ENCODE results near the gene CCDC138. TPM values are rescaled to one million over a fixed set of nuclear protein-coding genes. Genes with fewer than 3 reads are reported as not detected.

Gene CCDC138
- total and polyA plus RNA-seq, 7 donors: 0.39 to 2.4 (median 1.5) TPM

DNA sequence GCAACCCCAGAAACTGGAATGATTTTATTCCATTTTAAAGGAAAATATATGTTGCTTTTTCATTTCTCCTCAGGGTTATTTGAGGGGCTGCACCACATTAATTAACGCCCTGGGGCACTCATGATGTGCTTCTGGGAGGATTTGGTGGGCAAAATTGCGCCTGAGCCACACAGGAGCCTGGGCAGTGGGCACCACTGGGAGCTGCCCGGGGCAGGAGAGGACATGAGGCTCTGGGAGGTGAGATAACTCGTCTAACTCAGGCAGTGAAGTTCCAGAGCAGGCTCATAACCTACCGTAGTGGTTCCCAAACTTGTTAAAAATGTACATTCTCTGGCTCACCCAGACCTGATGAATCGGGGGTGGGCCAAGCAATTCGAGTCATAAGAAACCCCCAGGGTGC lies 134.1 kb downstream of the CCDC138 start:
- H3K4me1 ChIP-seq: no peaks in the 10 kb centered on the region
- TF ChIP-seq, protein P1, sequence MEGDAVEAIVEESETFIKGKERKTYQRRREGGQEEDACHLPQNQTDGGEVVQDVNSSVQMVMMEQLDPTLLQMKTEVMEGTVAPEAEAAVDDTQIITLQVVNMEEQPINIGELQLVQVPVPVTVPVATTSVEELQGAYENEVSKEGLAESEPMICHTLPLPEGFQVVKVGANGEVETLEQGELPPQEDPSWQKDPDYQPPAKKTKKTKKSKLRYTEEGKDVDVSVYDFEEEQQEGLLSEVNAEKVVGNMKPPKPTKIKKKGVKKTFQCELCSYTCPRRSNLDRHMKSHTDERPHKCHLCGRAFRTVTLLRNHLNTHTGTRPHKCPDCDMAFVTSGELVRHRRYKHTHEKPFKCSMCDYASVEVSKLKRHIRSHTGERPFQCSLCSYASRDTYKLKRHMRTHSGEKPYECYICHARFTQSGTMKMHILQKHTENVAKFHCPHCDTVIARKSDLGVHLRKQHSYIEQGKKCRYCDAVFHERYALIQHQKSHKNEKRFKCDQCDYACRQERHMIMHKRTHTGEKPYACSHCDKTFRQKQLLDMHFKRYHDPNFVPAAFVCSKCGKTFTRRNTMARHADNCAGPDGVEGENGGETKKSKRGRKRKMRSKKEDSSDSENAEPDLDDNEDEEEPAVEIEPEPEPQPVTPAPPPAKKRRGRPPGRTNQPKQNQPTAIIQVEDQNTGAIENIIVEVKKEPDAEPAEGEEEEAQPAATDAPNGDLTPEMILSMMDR (IDR thresholded peaks at IDR 0.05): no peak
- H3K9me3 ChIP-seq: no peaks in the 10 kb centered on the region
- H3K27me3 ChIP-seq (ENCODE audit: insufficient read depth in 3 of 3, low read length in 2 of 3): peaks cover 0 to 9% (median 0%) of the 10 kb centered on the region in 3 donors
- 75 to 82% (median 79%) methylated on average over 7 of the region's 7 CpGs for WGBS, 3 donors
- no peaks in the 10 kb centered on the region for H3K36me3 ChIP-seq (ENCODE audit: insufficient read depth in 1 of 2, low read depth in 1 of 2)
- no peak for ATAC-seq
- H3K4me3 ChIP-seq: no peak overlapping the region
- H3K27ac ChIP-seq: no peak overlapping the region
- no peak for DNase-seq
- intact Hi-C loops (cut with DNase I): no loop called here

DNA sequence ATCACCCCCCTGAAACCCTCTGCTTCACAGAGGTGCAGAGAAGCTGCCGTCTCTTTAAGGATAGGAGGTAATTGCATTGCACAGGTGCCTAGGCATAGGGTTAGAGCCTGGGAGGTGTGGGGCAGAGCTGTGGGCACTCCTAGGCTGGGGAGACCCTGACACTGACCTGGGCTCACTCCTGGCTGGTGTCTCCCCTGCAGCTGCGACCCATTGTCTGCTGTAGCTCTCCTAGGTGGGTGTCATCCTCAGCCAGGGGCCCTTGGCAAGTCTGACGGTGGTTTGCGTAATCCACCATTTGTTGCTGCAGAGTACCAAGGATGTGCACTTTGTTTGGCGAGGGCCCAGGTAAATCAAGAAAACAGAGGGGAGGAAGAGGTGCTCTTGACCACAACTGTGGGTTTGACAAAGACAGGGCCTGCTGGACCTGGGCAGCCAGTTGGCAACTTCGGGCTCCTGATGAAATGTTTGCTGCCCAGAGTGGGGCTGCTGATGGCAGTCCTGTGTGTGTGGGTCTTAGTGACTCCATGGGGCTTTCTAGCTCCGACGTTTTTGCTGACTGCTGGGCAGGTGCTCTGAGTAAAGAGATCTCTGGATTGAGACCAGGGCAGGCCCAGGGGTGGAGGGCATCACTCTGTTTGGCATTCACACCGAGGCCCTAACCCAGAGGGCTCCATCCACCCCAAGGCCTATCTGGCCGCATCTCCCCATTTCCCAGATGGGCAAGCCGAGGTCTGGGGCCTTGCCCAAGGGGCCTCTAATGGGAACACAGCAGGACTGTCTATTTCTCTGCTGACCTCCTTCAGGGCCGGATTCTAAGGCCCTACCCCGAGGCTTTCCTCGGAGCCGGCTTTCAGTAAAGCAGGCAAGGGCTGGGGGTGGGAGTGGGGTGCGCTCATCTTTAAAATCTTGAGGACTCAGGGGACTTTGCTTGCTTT lies 134.8 kb downstream of the CCDC138 start:
- intact Hi-C loops (cut with DNase I): no loop called here
- ATAC-seq: no peak
- no peak overlapping the region for H3K27ac ChIP-seq
- H3K9me3 ChIP-seq: no peaks in the 10 kb centered on the region
- H3K4me1 ChIP-seq: no peaks in the 10 kb centered on the region
- H3K4me3 ChIP-seq: no peak overlapping the region
- no peaks in the 10 kb centered on the region for H3K36me3 ChIP-seq (ENCODE audit: insufficient read depth in 1 of 2, low read depth in 1 of 2)
- TF ChIP-seq, protein P1 (IDR thresholded peaks at IDR 0.05): no peak
- no peak for DNase-seq
- 81 to 85% (median 82%) methylated on average over 16 of the region's 16 CpGs for WGBS, 3 donors
- H3K27me3 ChIP-seq (ENCODE audit: insufficient read depth in 3 of 3, low read length in 2 of 3): peaks cover 0 to 9% (median 0%) of the 10 kb centered on the region in 3 donors

DNA sequence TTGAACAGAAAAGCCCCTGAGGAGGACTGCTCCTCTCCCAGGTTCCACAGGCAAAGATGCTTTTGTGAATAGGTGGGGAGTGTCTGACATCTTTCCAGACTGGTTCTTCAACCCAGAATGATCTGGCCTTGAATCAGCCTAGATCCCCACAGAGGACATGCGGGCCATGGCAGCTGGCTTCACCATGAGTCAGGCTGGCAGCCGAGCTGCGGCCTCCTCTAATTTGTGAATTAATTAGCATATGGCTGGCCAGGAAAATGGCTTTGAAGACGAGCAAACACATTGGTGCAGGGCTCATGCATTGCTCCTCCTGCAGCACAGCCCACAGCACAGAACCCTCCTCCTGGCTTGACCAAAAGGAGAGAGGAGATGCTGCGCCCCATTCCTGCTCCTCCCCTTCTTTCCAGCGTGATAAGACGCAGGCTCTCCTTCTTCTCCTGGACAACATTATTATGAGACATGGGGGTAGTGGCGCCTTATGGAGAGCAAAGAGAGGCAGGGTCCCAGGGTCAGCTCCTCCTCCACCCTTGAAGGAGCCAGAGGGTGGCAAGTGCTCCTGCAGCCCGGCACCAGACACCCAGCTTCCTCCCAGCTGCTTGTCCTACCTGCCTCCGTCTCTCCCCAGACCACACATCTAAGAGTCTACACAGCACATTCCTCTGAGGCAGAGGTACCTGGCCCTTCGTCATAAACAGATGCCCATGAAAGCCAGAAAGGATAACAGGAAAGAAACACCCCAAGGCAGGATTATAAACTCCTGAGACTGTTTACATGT lies 135.8 kb downstream of the CCDC138 start:
- 75 to 81% (median 77%) methylated on average over 11 of the region's 11 CpGs for WGBS, 3 donors
- H3K4me3 ChIP-seq: no peak overlapping the region
- H3K4me1 ChIP-seq: no peaks in the 10 kb centered on the region
- intact Hi-C loops (cut with DNase I): no loop called here
- H3K36me3 ChIP-seq (ENCODE audit: insufficient read depth in 1 of 2, low read depth in 1 of 2): no peaks in the 10 kb centered on the region
- H3K27ac ChIP-seq: no peak overlapping the region
- DNase-seq: no peak
- no peaks in the 10 kb centered on the region for H3K9me3 ChIP-seq
- no peak for ATAC-seq
- peaks cover 0 to 4% (median 0%) of the 10 kb centered on the region in 3 donors for H3K27me3 ChIP-seq (ENCODE audit: insufficient read depth in 3 of 3, low read length in 2 of 3)
- TF ChIP-seq, protein P1 (IDR thresholded peaks at IDR 0.05): no peak

DNA sequence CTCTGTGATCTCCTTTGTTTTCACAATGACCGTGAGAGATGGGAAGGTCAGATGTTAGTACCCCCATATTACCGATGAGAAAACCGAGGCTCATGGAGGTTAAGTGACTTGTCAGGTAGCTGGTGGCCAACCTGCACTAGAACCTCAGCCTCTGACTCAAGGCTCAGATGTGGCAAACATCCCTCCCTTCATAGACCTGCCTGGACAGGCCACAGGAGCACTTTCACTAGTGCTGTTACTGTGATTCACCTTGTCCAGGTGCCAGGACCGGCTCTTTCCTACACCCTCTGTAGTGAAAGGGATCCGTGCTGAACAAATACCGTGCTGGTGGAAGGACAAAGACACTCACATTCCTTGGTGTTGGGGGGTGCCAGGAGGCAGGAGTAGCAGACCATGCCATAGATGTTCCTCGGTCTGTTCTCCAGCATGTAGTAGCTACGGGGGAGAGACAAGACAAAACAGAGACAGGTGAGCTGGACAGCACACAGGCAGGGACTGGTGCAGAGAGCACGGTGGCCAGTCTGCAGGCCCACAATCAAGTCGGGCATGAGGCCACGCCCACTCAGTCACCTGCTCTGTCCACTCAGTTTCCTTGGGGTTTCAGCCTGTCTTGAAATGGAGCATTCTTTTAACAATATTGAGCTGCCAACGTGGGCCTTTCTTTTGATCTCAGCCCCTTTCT lies 136.6 kb downstream of the CCDC138 start:
- intact Hi-C loops (cut with DNase I): no loop called here

More for the DNA sequence above, 136.6 kb downstream of the CCDC138 start:
- no peaks in the 10 kb centered on the region for H3K36me3 ChIP-seq (ENCODE audit: insufficient read depth in 1 of 2, low read depth in 1 of 2)
- ATAC-seq (no peak), DNase-seq (no peak)
- no peak overlapping the region for H3K27ac ChIP-seq
- no peaks in the 10 kb centered on the region for H3K9me3 ChIP-seq
- no peaks in the 10 kb centered on the region for H3K4me1 ChIP-seq
- TF ChIP-seq, protein P1 (IDR thresholded peaks at IDR 0.05): no peak
- peaks cover 0 to 4% (median 0%) of the 10 kb centered on the region in 3 donors for H3K27me3 ChIP-seq (ENCODE audit: insufficient read depth in 3 of 3, low read length in 2 of 3)
- WGBS, 3 donors: 74 to 77% (median 76%) methylated on average over 12 of the region's 12 CpGs
- H3K4me3 ChIP-seq: no peak overlapping the region

All from psoas muscle (tissue), 8 donors.